Occipital lobe (tissue), 2 donors: Measurements from ENCODE around the gene ZBTB5. TPM values are rescaled to one million over a fixed set of nuclear protein-coding genes. Genes with fewer than 3 reads are reported as not detected.
A peak's percentile ranks its signal among the peaks of the same experiment; 100 is the strongest.

Experiments used
- DNase-seq: peaks from one replicate; lab custom pipeline; 2025; lab: John Stamatoyannopoulos, UW
- total RNA-seq: library from RNA; depleted of rRNA; stranded (reverse); fragments of >200 nt; gene quantifications from one replicate; pipeline ENCODE4 v1.2.3, GENCODE V29; 2014

ZBTB5 gene
- total RNA-seq, 1 donor from 2014 or later, result 22.5 TPM

- no peak for DNase-seq
Measured at GRCh38 chr9:37424204-37424685, 41.0 kb downstream of the ZBTB5 start.

GRCh38 chr9:37423508-37423907, 41.7 kb downstream of the ZBTB5 start:
- DNase-seq, result no peak

GRCh38 chr9:37422289-37423104, 42.8 kb downstream of the ZBTB5 start, which contains the start of gene GRHPR:
Gene GRHPR, plus strand, starts transcription at chr9:37422696. Its CDS starts 55 bp downstream, at chr9:37422751.
- DNase-seq, result peak; percentile 90

GRCh38 chr9:37421914-37422288, 43.3 kb downstream of the ZBTB5 start:
- no peak for DNase-seq

- no peak for DNase-seq
Measured at GRCh38 chr9:37420271-37421215, 44.7 kb downstream of the ZBTB5 start.

- no peak for DNase-seq
Measured at GRCh38 chr9:37419204-37419603, 46.0 kb downstream of the ZBTB5 start.

- DNase-seq, result no peak
Measured at GRCh38 chr9:37417857-37418618, 47.2 kb downstream of the ZBTB5 start.

- DNase-seq, result no peak
Measured at GRCh38 chr9:37417252-37417803, 47.9 kb downstream of the ZBTB5 start.

GRCh38 chr9:37415011-37415719, 50.1 kb downstream of the ZBTB5 start:
- peak; percentile 33 for DNase-seq

GRCh38 chr9:37414503-37414943, 50.7 kb downstream of the ZBTB5 start:
- no peak for DNase-seq

GRCh38 chr9:37413311-37413710, 51.9 kb downstream of the ZBTB5 start:
- DNase-seq, result no peak

GRCh38 chr9:37412431-37413151, 52.7 kb downstream of the ZBTB5 start:
- DNase-seq, result no peak

- no peak for DNase-seq
Measured at GRCh38 chr9:37410969-37411785, 54.1 kb downstream of the ZBTB5 start.

- no peak for DNase-seq
Measured at GRCh38 chr9:37410354-37410861, 54.8 kb downstream of the ZBTB5 start.

GRCh38 chr9:37408933-37409710, 56.1 kb downstream of the ZBTB5 start:
- no peak for DNase-seq

- DNase-seq, result no peak
Measured at GRCh38 chr9:37407468-37407867, 57.8 kb downstream of the ZBTB5 start.

- DNase-seq, result no peak
Measured at GRCh38 chr9:37406603-37407401, 58.4 kb downstream of the ZBTB5 start.
